NT2/D1 (cell line): ENCODE measurements around the gene SLC39A11.

Experiments
- SUZ12 ChIP-seq: IDR thresholded peaks from 2 replicates; pipeline ENCODE4 v1.6.1; 2011; ENCODE audit not compliant: insufficient read length, insufficient read depth; ENCODE audit errors: extremely low read depth
- ZNF274 ChIP-seq: IDR thresholded peaks from 2 replicates; pipeline ENCODE4 v1.6.1; 2011; ENCODE audit warnings: mild to moderate bottlenecking, low read depth, low read length

- TF ChIP-seq SUZ12: no peak
- no peak for TF ChIP-seq ZNF274
Observed at GRCh38 chr17:72924196-72924595, 168.3 kb downstream of the SLC39A11 start.
